ENCODE results near the gene MBP. TPM values are rescaled to one million over a fixed set of nuclear protein-coding genes. Genes with fewer than 3 reads are reported as not detected.

The MBP gene
- total and polyA plus RNA-seq, 10 of the 15 experiments (the other 5 are each of a cell fraction or from before 2014, with no cell fraction given) = 12.2 to 67.8 (median 42.1) TPM

DNA sequence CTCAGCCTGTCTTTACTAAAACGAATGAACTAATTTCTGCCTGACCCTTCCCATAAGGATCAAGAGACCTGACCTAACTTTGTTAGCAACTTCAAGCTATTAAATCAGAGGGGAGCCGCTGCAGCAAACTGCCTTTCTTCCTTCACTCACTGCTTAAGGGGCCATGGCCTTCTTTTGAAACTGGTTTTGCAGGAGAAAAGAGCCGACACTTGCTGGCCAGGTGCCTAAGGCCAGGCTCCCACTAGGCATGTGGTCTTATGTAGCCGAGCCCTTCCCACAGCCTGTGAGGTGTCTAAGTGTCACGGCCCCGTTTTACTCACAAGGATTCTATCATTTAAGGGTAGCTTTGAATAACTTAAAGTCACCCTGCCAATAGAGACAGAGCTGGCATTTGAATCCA lies 179.4 kb downstream of the MBP start:
- ChIA-PET CTCF (interaction anchor here (0.7 to 2.0 kb wide), 5 partner anchors 10 to 150 kb away, joined by 3 to 5 read pairs (median 4); no protein-coding TSS in a partner anchor), POLR2A (no interaction called here), SMC1A (ENCODE audit: uncharacterized antibody, unreplicated experiment) (interaction anchor here (1.2 to 2.4 kb wide), 3 partner anchors 10 to 30 kb away, joined by 3 to 7 read pairs (median 7); no protein-coding TSS in a partner anchor), RAD21 (ENCODE audit: unreplicated experiment) (interaction anchor here (2.7 kb wide), 1 partner anchor 10 kb away, joined by 13 read pairs; no protein-coding TSS in a partner anchor)
- H3K9ac ChIP-seq (ENCODE audit: control insufficient read depth, insufficient read depth, low read length) = no peak overlapping the region
- H3K79me2 ChIP-seq (ENCODE audit: control insufficient read depth, insufficient read depth, low read length) = no peaks in the 10 kb centered on the region
- no peaks in the 10 kb centered on the region for H3K27me3 ChIP-seq (replicated peaks in 1 of 2; ENCODE audit: control insufficient read depth in 2 of 2, insufficient read depth in 2 of 2, low read length in 1 of 2)
- no peak overlapping the region for H3K27ac ChIP-seq (ENCODE audit: control insufficient read depth, insufficient read depth)
- H4K20me1 ChIP-seq (ENCODE audit: control insufficient read depth, insufficient read depth) = no peaks in the 10 kb centered on the region
- no peak overlapping the region for H3K4me3 ChIP-seq
- no peak overlapping the region for H3K4me2 ChIP-seq (ENCODE audit: control insufficient read depth, insufficient read depth)
- peaks cover 10 to 21% of the 10 kb centered on the region in 2 experiments for H3K36me3 ChIP-seq (ENCODE audit: control insufficient read depth in 2 of 2, insufficient read depth in 2 of 2, low read length in 1 of 2)
- no peaks in the 10 kb centered on the region for H3K9me3 ChIP-seq (replicated peaks; ENCODE audit: control insufficient read depth, insufficient read depth, low read length)
- intact Hi-C loops (cut with micrococcal nuclease; ENCODE audit: unreplicated experiment) (no loop called here), in situ Hi-C loops (cut with MboI) (no loop called here)
- WGBS (ENCODE audit: insufficient coverage, insufficient replicate concordance, low lambda C conversion rate, missing lambda C conversion rate) = 93% methylated on average over 6 of the region's 6 CpGs
- no peak for FAIRE-seq
- no peak for DNase-seq (ENCODE audit: low read depth, low spot score)
- ATAC-seq = no peak
- no peak overlapping the region for H2AFZ ChIP-seq (ENCODE audit: control insufficient read depth, low read depth, low read length)
- BruUV-seq (replicated peaks) = no TSS peak
- H3K4me1 ChIP-seq (ENCODE audit: control insufficient read depth, insufficient read depth, low read length) = no peaks in the 10 kb centered on the region
- TF ChIP-seq BCL11A (IDR thresholded peaks at IDR 0.05; ENCODE audit: low read depth, low read length) = no peak
- no peak for TF ChIP-seq HDGF (IDR thresholded peaks at IDR 0.05)
- TF ChIP-seq RFX5 (IDR thresholded peaks at IDR 0.05; ENCODE audit: low read depth, low read length) = no peak
- no peak for TF ChIP-seq YBX1 (IDR thresholded peaks at IDR 0.05)
- TF ChIP-seq POU2F2 (IDR thresholded peaks at IDR 0.05; ENCODE audit: borderline replicate concordance, low read depth, low read length) = no peak
- no peak for TF ChIP-seq MEF2B (IDR thresholded peaks at IDR 0.05; ENCODE audit: partially characterized antibody, poor library complexity, severe bottlenecking)
- TF ChIP-seq, protein P1, sequence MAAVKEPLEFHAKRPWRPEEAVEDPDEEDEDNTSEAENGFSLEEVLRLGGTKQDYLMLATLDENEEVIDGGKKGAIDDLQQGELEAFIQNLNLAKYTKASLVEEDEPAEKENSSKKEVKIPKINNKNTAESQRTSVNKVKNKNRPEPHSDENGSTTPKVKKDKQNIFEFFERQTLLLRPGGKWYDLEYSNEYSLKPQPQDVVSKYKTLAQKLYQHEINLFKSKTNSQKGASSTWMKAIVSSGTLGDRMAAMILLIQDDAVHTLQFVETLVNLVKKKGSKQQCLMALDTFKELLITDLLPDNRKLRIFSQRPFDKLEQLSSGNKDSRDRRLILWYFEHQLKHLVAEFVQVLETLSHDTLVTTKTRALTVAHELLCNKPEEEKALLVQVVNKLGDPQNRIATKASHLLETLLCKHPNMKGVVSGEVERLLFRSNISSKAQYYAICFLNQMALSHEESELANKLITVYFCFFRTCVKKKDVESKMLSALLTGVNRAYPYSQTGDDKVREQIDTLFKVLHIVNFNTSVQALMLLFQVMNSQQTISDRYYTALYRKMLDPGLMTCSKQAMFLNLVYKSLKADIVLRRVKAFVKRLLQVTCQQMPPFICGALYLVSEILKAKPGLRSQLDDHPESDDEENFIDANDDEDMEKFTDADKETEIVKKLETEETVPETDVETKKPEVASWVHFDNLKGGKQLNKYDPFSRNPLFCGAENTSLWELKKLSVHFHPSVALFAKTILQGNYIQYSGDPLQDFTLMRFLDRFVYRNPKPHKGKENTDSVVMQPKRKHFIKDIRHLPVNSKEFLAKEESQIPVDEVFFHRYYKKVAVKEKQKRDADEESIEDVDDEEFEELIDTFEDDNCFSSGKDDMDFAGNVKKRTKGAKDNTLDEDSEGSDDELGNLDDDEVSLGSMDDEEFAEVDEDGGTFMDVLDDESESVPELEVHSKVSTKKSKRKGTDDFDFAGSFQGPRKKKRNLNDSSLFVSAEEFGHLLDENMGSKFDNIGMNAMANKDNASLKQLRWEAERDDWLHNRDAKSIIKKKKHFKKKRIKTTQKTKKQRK (IDR thresholded peaks at IDR 0.05; ENCODE audit: low read depth, low read length) = no peak
- no peak for TF ChIP-seq ZNF217 (IDR thresholded peaks at IDR 0.05)
- no peak for TF ChIP-seq NR2C2 (IDR thresholded peaks at IDR 0.05; ENCODE audit: borderline replicate concordance, control insufficient read depth, insufficient read length, low read depth)
- no peak for TF ChIP-seq RUNX3 (IDR thresholded peaks at IDR 0.05; ENCODE audit: low read length)
- no peak for TF ChIP-seq LARP7 (IDR thresholded peaks at IDR 0.05)
- TF ChIP-seq CREB1 (IDR thresholded peaks at IDR 0.05; ENCODE audit: low read depth) = no peak
- no peak for TF ChIP-seq NFIC (IDR thresholded peaks at IDR 0.05; ENCODE audit: low read depth, low read length)
- no peak for TF ChIP-seq MEF2A (IDR thresholded peaks at IDR 0.05; ENCODE audit: insufficient read depth, low read depth, low read length)
- TF ChIP-seq POLR2A (IDR thresholded peaks at IDR 0.05; ENCODE audit: low read depth, low read length) = no peak
- TF ChIP-seq ZBED1 (IDR thresholded peaks at IDR 0.05; ENCODE audit: borderline replicate concordance) = no peak
- TF ChIP-seq NFYB (IDR thresholded peaks at IDR 0.05; ENCODE audit: insufficient read depth, low read depth, low read length) = no peak
- TF ChIP-seq STAT1 (conservative IDR thresholded peaks at IDR 0.05) = no peak

Measured in GM12878 (cell line).